HFFc6 (cell line): ENCODE results near the gene EME1. TPM values are rescaled to one million over a fixed set of nuclear protein-coding genes. Genes with fewer than 3 reads are reported as not detected.

Source experiments
- DNase-seq: peaks from one replicate; pipeline ENCODE4 v3.0.0-alpha.2; 2018
- H3K27ac Mint-ChIP-seq: 2 replicates; pipeline ENCODE4 v1.8.0; 2020; ENCODE audit warnings: mild to moderate bottlenecking, mixed read lengths
- H3K27me3 Mint-ChIP-seq: 2 replicates; pipeline ENCODE4 v1.8.0; 2021; ENCODE audit warnings: mild to moderate bottlenecking, moderate library complexity, mixed read lengths; ENCODE audit not compliant: insufficient read depth
- H3K36me3 Mint-ChIP-seq: 2 replicates; pipeline ENCODE4 v1.8.0; 2021; ENCODE audit warnings: low read depth, mixed read lengths
- H3K4me1 Mint-ChIP-seq: 2 replicates; pipeline ENCODE4 v1.8.0; 2020; ENCODE audit warnings: low read depth, mixed read lengths
- H3K4me3 Mint-ChIP-seq: 2 replicates; pipeline ENCODE4 v1.8.0; 2020; ENCODE audit warnings: mild to moderate bottlenecking, moderate library complexity, mixed read lengths
- H3K9me3 Mint-ChIP-seq: 2 replicates; pipeline ENCODE4 v1.8.0; 2020; ENCODE audit warnings: mild to moderate bottlenecking, mixed read lengths
- long read RNA-seq: library from polyadenylated mRNA; unstranded; transcript quantifications from one replicate; pipeline ENCODE4 v2.0.0, GENCODE V29; 2019
- total RNA-seq, 6 experiments: library from RNA; stranded (reverse); fragmentation: NEBNext Ultra II Directional; extraction: Animal tissue kit (Norgen Biotek cat#: 25700); gene quantifications; 2 replicates in 1 of 6; 3 replicates in 5 of 6; pipeline ENCODE4 v1.2.3, GENCODE V29; 2021
- TF ChIP-seq, protein P1 (sequence below): fragments of 200-600 bp; sonication (generic); IDR thresholded peaks from 2 replicates; pipeline ENCODE4 v1.5.0; 2021; ENCODE audit warnings: antibody characterized with exemption, mild to moderate bottlenecking

The EME1 gene, protein sequence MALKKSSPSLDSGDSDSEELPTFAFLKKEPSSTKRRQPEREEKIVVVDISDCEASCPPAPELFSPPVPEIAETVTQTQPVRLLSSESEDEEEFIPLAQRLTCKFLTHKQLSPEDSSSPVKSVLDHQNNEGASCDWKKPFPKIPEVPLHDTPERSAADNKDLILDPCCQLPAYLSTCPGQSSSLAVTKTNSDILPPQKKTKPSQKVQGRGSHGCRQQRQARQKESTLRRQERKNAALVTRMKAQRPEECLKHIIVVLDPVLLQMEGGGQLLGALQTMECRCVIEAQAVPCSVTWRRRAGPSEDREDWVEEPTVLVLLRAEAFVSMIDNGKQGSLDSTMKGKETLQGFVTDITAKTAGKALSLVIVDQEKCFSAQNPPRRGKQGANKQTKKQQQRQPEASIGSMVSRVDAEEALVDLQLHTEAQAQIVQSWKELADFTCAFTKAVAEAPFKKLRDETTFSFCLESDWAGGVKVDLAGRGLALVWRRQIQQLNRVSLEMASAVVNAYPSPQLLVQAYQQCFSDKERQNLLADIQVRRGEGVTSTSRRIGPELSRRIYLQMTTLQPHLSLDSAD
- 1 to 10 TPM; 3.3 to 7.7 (median 6.5) TPM for total RNA-seq
- long read RNA-seq, partial matches to known transcripts = 2 of 5 reads
- long read RNA-seq, other reads (novel, unspliced or antisense) = 1 of 5 reads

DNA sequence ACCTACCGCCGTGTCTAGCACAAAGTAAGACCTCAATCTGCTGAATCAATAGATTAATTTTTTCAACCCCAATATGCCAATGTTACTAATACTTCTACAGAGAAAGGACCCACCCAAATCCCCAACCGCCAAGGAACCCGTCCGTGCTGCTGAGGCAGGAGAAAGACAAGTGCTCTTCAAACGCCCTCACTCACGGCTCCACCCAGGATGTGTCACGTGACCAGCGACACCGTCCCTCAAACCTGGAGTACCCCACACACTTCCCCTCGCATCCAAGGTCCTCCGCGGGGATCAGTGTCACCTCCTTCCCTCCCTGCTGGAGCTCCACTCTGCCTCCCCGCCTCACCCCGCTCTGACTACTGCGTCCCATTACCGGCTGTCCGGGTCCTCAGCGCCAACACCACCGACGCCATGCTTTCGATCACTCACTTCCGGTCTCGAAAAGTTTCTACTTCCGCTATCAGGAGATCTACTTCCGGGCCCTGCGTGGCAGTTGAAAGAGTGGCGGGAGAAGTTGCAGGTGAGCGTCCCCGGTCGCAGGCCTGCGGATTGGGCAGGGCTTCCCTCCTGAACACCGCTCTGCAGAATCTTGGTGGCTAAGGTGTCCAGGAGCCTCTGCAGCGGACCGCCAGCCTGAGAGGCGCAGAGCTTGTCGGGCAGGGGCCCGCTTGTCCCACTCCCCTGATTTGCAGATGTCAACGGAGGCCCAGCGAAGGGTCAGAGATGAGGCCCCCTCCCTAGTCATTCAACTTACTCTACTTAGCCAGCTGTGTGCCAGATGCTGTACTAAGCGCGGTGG lies at the start of gene EME1, which contains the start of gene MRPL27:
Gene EME1, plus strand, starts transcription at position 472 of the 799 bp plus-strand sequence. CDS start 1,980 bp downstream, outside the sequence.
Gene MRPL27, minus strand, starts transcription at position 427 of the 799 bp plus-strand sequence. Its CDS starts 14 bp downstream, at position 413.
- Mint-ChIP-seq H3K27ac (peak within 1 kb of the TSS; percentile 99), H3K4me1 (peaks cover 28% of the 10 kb centered on the region), H3K27me3 (peaks cover 2% of the 10 kb centered on the region; the same call in 1 of the 2 replicates), H3K36me3 (peaks cover 33% of the 10 kb centered on the region), H3K9me3 (no peaks in the 10 kb centered on the region), H3K4me3 (peak within 1 kb of the TSS; percentile 99)
- DNase-seq = peak; percentile 83
- TF ChIP-seq, protein P1, sequence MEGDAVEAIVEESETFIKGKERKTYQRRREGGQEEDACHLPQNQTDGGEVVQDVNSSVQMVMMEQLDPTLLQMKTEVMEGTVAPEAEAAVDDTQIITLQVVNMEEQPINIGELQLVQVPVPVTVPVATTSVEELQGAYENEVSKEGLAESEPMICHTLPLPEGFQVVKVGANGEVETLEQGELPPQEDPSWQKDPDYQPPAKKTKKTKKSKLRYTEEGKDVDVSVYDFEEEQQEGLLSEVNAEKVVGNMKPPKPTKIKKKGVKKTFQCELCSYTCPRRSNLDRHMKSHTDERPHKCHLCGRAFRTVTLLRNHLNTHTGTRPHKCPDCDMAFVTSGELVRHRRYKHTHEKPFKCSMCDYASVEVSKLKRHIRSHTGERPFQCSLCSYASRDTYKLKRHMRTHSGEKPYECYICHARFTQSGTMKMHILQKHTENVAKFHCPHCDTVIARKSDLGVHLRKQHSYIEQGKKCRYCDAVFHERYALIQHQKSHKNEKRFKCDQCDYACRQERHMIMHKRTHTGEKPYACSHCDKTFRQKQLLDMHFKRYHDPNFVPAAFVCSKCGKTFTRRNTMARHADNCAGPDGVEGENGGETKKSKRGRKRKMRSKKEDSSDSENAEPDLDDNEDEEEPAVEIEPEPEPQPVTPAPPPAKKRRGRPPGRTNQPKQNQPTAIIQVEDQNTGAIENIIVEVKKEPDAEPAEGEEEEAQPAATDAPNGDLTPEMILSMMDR = no peak

DNA sequence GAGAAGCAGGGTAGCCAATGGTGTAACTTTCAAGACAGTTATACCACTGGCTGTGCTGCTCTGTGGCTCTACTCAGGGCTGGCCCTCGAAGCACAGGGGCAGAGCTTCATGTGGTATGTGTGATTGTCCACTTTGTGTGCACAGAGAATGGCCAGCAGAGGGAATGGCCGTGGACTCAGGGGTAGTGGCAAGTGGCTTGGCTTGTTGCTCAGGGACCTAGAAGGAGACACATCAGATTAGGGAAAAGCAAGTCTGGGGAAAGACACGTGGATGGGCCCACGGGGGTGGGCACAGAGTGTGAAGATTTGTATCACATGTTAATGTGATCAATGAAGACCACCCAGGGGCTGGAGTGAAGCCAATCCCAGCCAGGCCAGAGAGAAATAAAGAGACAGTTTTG lies 47.1 kb upstream of the EME1 start:
- no peak for DNase-seq
- Mint-ChIP-seq H3K4me3 (no peak overlapping the region), H3K27me3 (peaks cover 3% of the 10 kb centered on the region), H3K36me3 (no peaks in the 10 kb centered on the region), H3K4me1 (peaks cover under 1% of the 10 kb centered on the region), H3K27ac (no peak overlapping the region), H3K9me3 (no peaks in the 10 kb centered on the region)
- TF ChIP-seq, protein P1 = no peak

DNA sequence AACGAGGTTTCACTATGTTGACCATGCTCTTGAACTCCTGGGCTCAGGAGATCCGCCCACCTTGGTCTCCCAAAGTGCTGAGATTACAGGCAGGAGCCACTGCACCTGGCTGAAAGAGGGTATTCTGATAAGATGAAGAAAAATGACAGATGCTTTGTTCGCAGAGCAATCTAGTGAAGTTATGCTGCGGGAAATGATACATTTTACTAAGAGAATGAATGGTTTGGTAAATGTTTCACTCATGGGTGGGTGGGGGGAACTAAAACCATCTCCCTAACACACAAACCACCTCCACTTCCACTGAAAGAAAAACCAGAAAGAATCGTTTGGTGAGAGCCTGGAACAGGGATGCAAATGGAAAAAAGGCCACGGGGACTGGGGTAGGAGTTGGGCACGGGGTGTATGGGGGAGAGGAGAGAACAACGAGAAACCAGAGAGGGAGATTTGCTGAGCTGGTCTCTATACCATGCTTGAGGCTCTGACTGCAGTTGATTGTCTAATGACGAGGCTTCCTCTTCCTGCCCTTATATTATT lies 46.1 kb upstream of the EME1 start:
- H3K4me3 Mint-ChIP-seq = no peak overlapping the region
- TF ChIP-seq, protein P1 = no peak
- peaks cover 10% of the 10 kb centered on the region for H3K4me1 Mint-ChIP-seq
- no peak overlapping the region for H3K27ac Mint-ChIP-seq
- H3K27me3 Mint-ChIP-seq = peaks cover 3% of the 10 kb centered on the region
- no peaks in the 10 kb centered on the region for H3K9me3 Mint-ChIP-seq
- no peak for DNase-seq
- no peaks in the 10 kb centered on the region for H3K36me3 Mint-ChIP-seq

DNA sequence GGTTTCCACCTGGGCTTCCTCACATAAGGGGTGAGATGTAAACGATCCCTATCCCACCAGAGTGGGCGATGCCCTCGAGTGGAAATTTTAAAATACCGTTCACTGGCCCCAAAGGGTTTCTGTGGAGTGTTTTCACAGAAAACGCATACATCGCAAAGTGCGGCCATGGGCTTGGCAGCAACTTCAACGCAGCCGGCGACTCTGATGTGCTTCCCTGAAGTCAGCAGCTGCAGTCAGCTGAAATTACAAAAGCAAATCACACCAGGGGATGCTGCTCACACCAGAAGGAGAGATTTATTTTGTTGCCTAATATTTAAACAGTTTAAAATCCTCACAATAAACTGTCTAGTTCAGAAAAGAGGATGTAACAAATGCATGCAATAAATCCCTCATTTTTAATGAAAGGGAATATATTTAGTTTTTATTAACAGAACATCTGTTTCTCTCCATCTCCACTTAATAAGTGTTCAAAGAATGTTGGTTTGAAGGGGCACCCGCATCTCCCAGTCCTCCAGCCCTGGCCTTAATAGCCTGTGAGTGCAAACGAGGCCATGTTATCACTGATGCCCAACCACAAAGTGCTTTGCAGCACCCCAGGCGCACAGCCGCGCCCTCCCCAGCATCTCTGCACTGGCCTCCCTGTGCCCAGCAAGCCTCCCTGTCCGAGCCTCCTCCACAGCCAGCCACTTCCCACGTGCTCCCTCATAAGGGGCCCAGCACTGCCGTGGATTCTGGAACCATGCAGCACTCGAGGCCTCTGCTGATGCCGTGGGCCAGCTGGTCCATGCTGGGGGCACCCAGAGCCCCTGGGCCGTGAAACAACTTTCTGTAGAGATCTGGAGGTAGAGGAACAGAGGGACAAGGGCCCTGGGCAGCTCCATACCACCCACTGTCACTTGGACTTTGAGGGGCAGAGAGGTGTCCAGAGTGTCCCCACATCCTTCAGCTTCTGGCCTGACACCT lies 44.4 kb upstream of the EME1 start:
- no peaks in the 10 kb centered on the region for H3K9me3 Mint-ChIP-seq
- peaks cover 3% of the 10 kb centered on the region; the same call in 1 of the 2 replicates for H3K27me3 Mint-ChIP-seq
- no peak overlapping the region; the same call in 1 of the 2 replicates for H3K4me3 Mint-ChIP-seq
- no peak for DNase-seq
- H3K27ac Mint-ChIP-seq = no peak overlapping the region
- no peaks in the 10 kb centered on the region for H3K36me3 Mint-ChIP-seq
- H3K4me1 Mint-ChIP-seq = peaks cover 20% of the 10 kb centered on the region
- TF ChIP-seq, protein P1 = no peak
